ENCODE data around the gene CARMIL1. TPM values are rescaled to one million over a fixed set of nuclear protein-coding genes. Genes with fewer than 3 reads are reported as not detected.

Gene CARMIL1
- total and polyA plus RNA-seq, 2 of the 8 experiments (the other 6 are each of a cell fraction or from before 2014, with no cell fraction given): 20.3 to 40.4 TPM

GRCh38 chr6:25248123-25248522, 31.1 kb upstream of the CARMIL1 start:
- H3K27ac ChIP-seq (ENCODE audit: low read depth, low read length): no peak overlapping the region
- H2AFZ ChIP-seq (ENCODE audit: low read length): no peak overlapping the region
- no peak overlapping the region for H3K56ac ChIP-seq (replicated peaks; ENCODE audit: insufficient read length, low read depth, low read length)
- H2AK5ac ChIP-seq (ENCODE audit: low read depth, low read length): no peak overlapping the region
- CTCF ChIA-PET (ENCODE audit: partially characterized antibody): no interaction called here
- no peak overlapping the region for H3K4me2 ChIP-seq (ENCODE audit: insufficient read depth in 1 of 2, low read depth in 2 of 2, low read length in 2 of 2)
- no peak overlapping the region for H4K91ac ChIP-seq (replicated peaks; ENCODE audit: insufficient read length, low read length)
- no peak for FAIRE-seq
- POLR2A ChIA-PET (ENCODE audit: partially characterized antibody): no interaction called here
- H2BK20ac ChIP-seq (ENCODE audit: low read length): no peak overlapping the region
- H3K18ac ChIP-seq (ENCODE audit: extremely low read depth, low read length): no peak overlapping the region
- no peak overlapping the region for H2BK120ac ChIP-seq (replicated peaks; ENCODE audit: low read depth, low read length)
- H3K79me1 ChIP-seq (ENCODE audit: low read depth, low read length): no peaks in the 10 kb centered on the region
- no peaks in the 10 kb centered on the region for H3K79me2 ChIP-seq (ENCODE audit: control insufficient read depth in 1 of 2, insufficient read depth in 2 of 2, low read length in 2 of 2)
- H3K14ac ChIP-seq (ENCODE audit: insufficient read length): no peak overlapping the region
- DNase-seq (ENCODE audit: low read depth in 1 of 2, low spot score in 2 of 2): no peak
- no peaks in the 10 kb centered on the region for H3K23me2 ChIP-seq (ENCODE audit: low read depth, low read length)
- no peak overlapping the region for H2BK5ac ChIP-seq (ENCODE audit: low read depth, low read length)
- H3K36me3 ChIP-seq (ENCODE audit: control insufficient read depth in 2 of 4, insufficient read depth in 4 of 4, low read length in 3 of 4): no peaks in the 10 kb centered on the region
- H4K5ac ChIP-seq (ENCODE audit: insufficient read length, low read depth, low read length): no peak overlapping the region
- H4K8ac ChIP-seq (ENCODE audit: extremely low read depth, insufficient read depth, low read length): no peak overlapping the region
- H2BK15ac ChIP-seq (ENCODE audit: low read length): no peak overlapping the region
- H3K4ac ChIP-seq (replicated peaks; ENCODE audit: insufficient read length, low read depth, low read length): no peak overlapping the region
- peaks cover 0 to 2% (median 0%) of the 10 kb centered on the region in 4 experiments; a peak in 1 of 7 replicates for H3K4me1 ChIP-seq (replicated peaks in 1 of 4; ENCODE audit: control insufficient read depth in 3 of 4, insufficient read depth in 4 of 4, low read length in 3 of 4)
- no peaks in the 10 kb centered on the region for H4K20me1 ChIP-seq (replicated peaks in 1 of 2; ENCODE audit: control insufficient read depth in 1 of 2, insufficient read depth in 2 of 2, low read length in 2 of 2)
- no peak overlapping the region for H3K23ac ChIP-seq (ENCODE audit: insufficient read length)
- H3K9ac ChIP-seq (replicated peaks in 1 of 4; ENCODE audit: extremely low read depth in 1 of 4, low read depth in 3 of 4, low read length in 3 of 4): no peak overlapping the region
- no peak overlapping the region for H3K4me3 ChIP-seq (ENCODE audit: extremely low read depth in 1 of 4, insufficient read depth in 2 of 4, low read depth in 3 of 4, low read length in 4 of 4)
- no peaks in the 10 kb centered on the region for H3K9me3 ChIP-seq (ENCODE audit: insufficient read depth in 2 of 2, low read depth in 1 of 2, low read length in 1 of 2)
- no peaks in the 10 kb centered on the region for H3K27me3 ChIP-seq (replicated peaks in 1 of 4; ENCODE audit: control insufficient read depth in 3 of 4, extremely low read depth in 1 of 4, insufficient read depth in 3 of 4, low read length in 3 of 4)
- H2BK12ac ChIP-seq (ENCODE audit: low read depth, low read length): no peak overlapping the region
- 91% methylated on average over 1 of the region's 1 CpG; no CpG with 5 or more reads in 1 of the 2 experiments for WGBS, 2 experiments (ENCODE audit: extremely low coverage in 1 of 2, insufficient coverage in 1 of 2, insufficient read length in 1 of 2, insufficient replicate concordance in 2 of 2, low coverage in 1 of 2, low lambda C conversion rate in 2 of 2, missing lambda C conversion rate in 1 of 2)
- TF ChIP-seq ASH2L (IDR thresholded peaks at IDR 0.05; ENCODE audit: low read length) (no peak), KDM1A (IDR thresholded peaks at IDR 0.05; ENCODE audit: borderline replicate concordance, low read length) (no peak), CHD1 (IDR thresholded peaks at IDR 0.05; ENCODE audit: low read depth, low read length) (no peak), TAF1 (IDR thresholded peaks at IDR 0.05; ENCODE audit: low read depth, low read length) (no peak), POU5F1 (IDR thresholded peaks at IDR 0.05; ENCODE audit: low read depth, low read length) (no peak), KDM4A (IDR thresholded peaks at IDR 0.05; ENCODE audit: low read depth, low read length, severe bottlenecking) (no peak), CTBP2 (IDR thresholded peaks at IDR 0.05; ENCODE audit: borderline replicate concordance, insufficient read depth, insufficient read length, low read length) (no peak)
- TF ChIP-seq, protein P1, sequence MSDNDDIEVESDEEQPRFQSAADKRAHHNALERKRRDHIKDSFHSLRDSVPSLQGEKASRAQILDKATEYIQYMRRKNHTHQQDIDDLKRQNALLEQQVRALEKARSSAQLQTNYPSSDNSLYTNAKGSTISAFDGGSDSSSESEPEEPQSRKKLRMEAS (IDR thresholded peaks at IDR 0.05): no peak

Data from H1 (cell line).